ENCODE data around the gene RBFOX1. TPM values are rescaled to one million over a fixed set of nuclear protein-coding genes. Genes with fewer than 3 reads are reported as not detected.
A peak's percentile ranks its signal among the peaks of the same experiment; 100 is the strongest.

The RBFOX1 gene
- total RNA-seq (2014; rRNA removed) (not detected in 2 replicates), Bru-seq, nascent RNA (percentile 0 among the genes with signal in this experiment), BruChase-seq, experiment 1, labeled RNA remaining after a 6-hour chase (percentile 0 among the genes with signal in this experiment), BruChase-seq, experiment 2, labeled RNA remaining after a 2-hour chase (percentile 0 among the genes with signal in this experiment)
- long read RNA-seq = 0 reads

- BruUV-seq (replicated peaks) = no TSS peak
- Histone ChIP-seq H3K9me2 (replicated peaks; ENCODE audit: low read length) (no peaks in the 10 kb centered on the region), H3K36me3 (ENCODE audit: low read depth, low read length) (no peaks in the 10 kb centered on the region), H3K4me1 (ENCODE audit: insufficient read depth, low read length) (no peaks in the 10 kb centered on the region), H3K79me2 (ENCODE audit: low read length) (no peaks in the 10 kb centered on the region), H3K9ac (ENCODE audit: low read length) (no peak within 1 kb of the TSS), H4K20me1 (ENCODE audit: low read length) (no peaks in the 10 kb centered on the region), H3K27me3 (ENCODE audit: low read length) (no peaks in the 10 kb centered on the region), H3K4me3 (ENCODE audit: low read length) (no peak within 1 kb of the TSS), H3K27ac (ENCODE audit: low read length) (no peak within 1 kb of the TSS), H3F3A (ENCODE audit: low read length, unreplicated experiment) (no peaks in the 10 kb centered on the region), H2AFZ (ENCODE audit: low read length) (no peak within 1 kb of the TSS), H3K9me3 (ENCODE audit: low read length) (no peaks in the 10 kb centered on the region), H3K4me2 (ENCODE audit: low read length) (no peak within 1 kb of the TSS)
- TF ChIP-seq EZH2 (IDR thresholded peaks at IDR 0.05; ENCODE audit: low read length, unreplicated experiment) (no peak), EZH2phosphoT487 (IDR thresholded peaks at IDR 0.05; ENCODE audit: borderline replicate concordance, low read length) (no peak), CTCF (conservative IDR thresholded peaks at IDR 0.05; ENCODE audit: low read depth, low read length) (no peak)
- ChIA-PET CTCF (no interaction called here), POLR2A (ENCODE audit: unreplicated experiment) (no interaction called here)
- intact Hi-C loops (cut with micrococcal nuclease) = no loop called here
- DNase-seq = no peak
- no peak for ATAC-seq
Observed at GRCh38 chr16:7332611-7333010, at the start of gene RBFOX1. TSS of gene RBFOX1 (plus strand) at chr16:7332845.

- H3K4me2 ChIP-seq (ENCODE audit: low read length) = no peak overlapping the region
- H3K36me3 ChIP-seq (ENCODE audit: low read depth, low read length) = no peaks in the 10 kb centered on the region
- no peaks in the 10 kb centered on the region for H3K27me3 ChIP-seq (ENCODE audit: low read length)
- H3K4me3 ChIP-seq (ENCODE audit: low read length) = no peak overlapping the region
- no peaks in the 10 kb centered on the region for H4K20me1 ChIP-seq (ENCODE audit: low read length)
- H3K9me2 ChIP-seq (replicated peaks; ENCODE audit: low read length) = no peaks in the 10 kb centered on the region
- ATAC-seq (no peak), DNase-seq (no peak)
- CTCF ChIA-PET = no interaction called here
- H3K79me2 ChIP-seq (ENCODE audit: low read length) = no peaks in the 10 kb centered on the region
- H3K27ac ChIP-seq (ENCODE audit: low read length) = no peak overlapping the region
- no peak overlapping the region for H3K9ac ChIP-seq (ENCODE audit: low read length)
- no TSS peak for BruUV-seq (replicated peaks)
- H3F3A ChIP-seq (ENCODE audit: low read length, unreplicated experiment) = no peaks in the 10 kb centered on the region
- intact Hi-C loops (cut with micrococcal nuclease) = no loop called here
- 0 out of 2 replicates have a peak, but pooled peaks cover 3% of the 10 kb centered on the region for H3K9me3 ChIP-seq (ENCODE audit: low read length)
- no peaks in the 10 kb centered on the region for H3K4me1 ChIP-seq (ENCODE audit: insufficient read depth, low read length)
- H2AFZ ChIP-seq (ENCODE audit: low read length) = no peak overlapping the region
- POLR2A ChIA-PET (ENCODE audit: unreplicated experiment) = no interaction called here
- TF ChIP-seq CTCF (conservative IDR thresholded peaks at IDR 0.05; ENCODE audit: low read depth, low read length) (no peak), EZH2 (IDR thresholded peaks at IDR 0.05; ENCODE audit: low read length, unreplicated experiment) (no peak), EZH2phosphoT487 (IDR thresholded peaks at IDR 0.05; ENCODE audit: borderline replicate concordance, low read length) (no peak)
Observed at GRCh38 chr16:7284780-7285179, 47.9 kb upstream of the RBFOX1 start.

- no peaks in the 10 kb centered on the region for H3F3A ChIP-seq (ENCODE audit: low read length, unreplicated experiment)
- no peak for DNase-seq
- no peak overlapping the region for H3K9ac ChIP-seq (ENCODE audit: low read length)
- no peaks in the 10 kb centered on the region for H3K36me3 ChIP-seq (ENCODE audit: low read depth, low read length)
- H4K20me1 ChIP-seq (ENCODE audit: low read length) = no peaks in the 10 kb centered on the region
- intact Hi-C loops (cut with micrococcal nuclease) = no loop called here
- no peak overlapping the region for H3K27ac ChIP-seq (ENCODE audit: low read length)
- POLR2A ChIA-PET (ENCODE audit: unreplicated experiment) = no interaction called here
- no peaks in the 10 kb centered on the region for H3K4me1 ChIP-seq (ENCODE audit: insufficient read depth, low read length)
- H3K4me3 ChIP-seq (ENCODE audit: low read length) = no peak overlapping the region
- no peaks in the 10 kb centered on the region for H3K79me2 ChIP-seq (ENCODE audit: low read length)
- H3K9me2 ChIP-seq (replicated peaks; ENCODE audit: low read length) = no peaks in the 10 kb centered on the region
- no peak overlapping the region for H2AFZ ChIP-seq (ENCODE audit: low read length)
- no peak overlapping the region for H3K4me2 ChIP-seq (ENCODE audit: low read length)
- no peak for ATAC-seq
- no peak for TF ChIP-seq EZH2 (IDR thresholded peaks at IDR 0.05; ENCODE audit: low read length, unreplicated experiment)
- no peak for TF ChIP-seq CTCF (conservative IDR thresholded peaks at IDR 0.05; ENCODE audit: low read depth, low read length)
- no peak for TF ChIP-seq EZH2phosphoT487 (IDR thresholded peaks at IDR 0.05; ENCODE audit: borderline replicate concordance, low read length)
- H3K9me3 ChIP-seq (ENCODE audit: low read length) = 0 out of 2 replicates have a peak, but pooled peaks cover 3% of the 10 kb centered on the region
- no TSS peak for BruUV-seq (replicated peaks)
- no peaks in the 10 kb centered on the region for H3K27me3 ChIP-seq (ENCODE audit: low read length)
- CTCF ChIA-PET = no interaction called here
Observed at GRCh38 chr16:7285520-7285919, 47.1 kb upstream of the RBFOX1 start.

Data from PC-3 (cell line).